ENCODE measurements around the gene OR2AJ1. TPM values are rescaled to one million over a fixed set of nuclear protein-coding genes. Genes with fewer than 3 reads are reported as not detected.

The OR2AJ1 gene
- total RNA-seq, 1 experiment from 2014 or later, result not detected

- H3K4me1 ChIP-seq, result no peaks in the 10 kb centered on the region
- H3K4me3 Mint-ChIP-seq (ENCODE audit: unreplicated experiment), result no peak within 1 kb of the TSS
- H3K9me3 ChIP-seq, result no peaks in the 10 kb centered on the region
- no peaks in the 10 kb centered on the region for H3K4me1 Mint-ChIP-seq (ENCODE audit: low read depth, unreplicated experiment)
- ChIA-PET POLR2A (no interaction called here), CTCF (no interaction called here)
- intact Hi-C loops (cut with micrococcal nuclease; ENCODE audit: unreplicated experiment), result no loop called here
- no peaks in the 10 kb centered on the region for H3K36me3 ChIP-seq (ENCODE audit: control insufficient read depth, insufficient read depth, low read length)
- DNase-seq, result no peak
- H3K36me3 Mint-ChIP-seq (ENCODE audit: insufficient read depth, unreplicated experiment), result no peaks in the 10 kb centered on the region
- H3K9me3 Mint-ChIP-seq (ENCODE audit: unreplicated experiment), result no peaks in the 10 kb centered on the region
- H3K27me3 Mint-ChIP-seq (ENCODE audit: insufficient read depth, unreplicated experiment), result no peaks in the 10 kb centered on the region
- no peaks in the 10 kb centered on the region for H3K27me3 ChIP-seq (replicated peaks; ENCODE audit: control insufficient read depth, insufficient read depth, low read length)
- TF ChIP-seq CTCF (IDR thresholded peaks at IDR 0.05; ENCODE audit: insufficient read depth in 1 of 2, low read depth in 1 of 2, low read length in 1 of 2, severe bottlenecking in 1 of 2, unreplicated experiment in 1 of 2), result no peak
- H3K4me3 ChIP-seq (ENCODE audit: low read depth, low read length), result no peak within 1 kb of the TSS
- no TSS peak for BruUV-seq (replicated peaks)
- no peak within 1 kb of the TSS for H3K27ac Mint-ChIP-seq (ENCODE audit: unreplicated experiment)
Observed at GRCh38 chr1:247895163-247895637, 29.5 kb upstream of the OR2AJ1 start, which contains the start of gene OR2W3. Gene OR2W3, plus strand, starts transcription at chr1:247895587. Its CDS starts 0 bp downstream, at chr1:247895587.

- DNase-seq, result no peak
- no TSS peak for BruUV-seq (replicated peaks)
- Histone ChIP-seq H3K9me3 (no peaks in the 10 kb centered on the region), H3K4me3 (ENCODE audit: low read depth, low read length) (no peak overlapping the region), H3K27me3 (replicated peaks; ENCODE audit: control insufficient read depth, insufficient read depth, low read length) (no peaks in the 10 kb centered on the region), H3K36me3 (ENCODE audit: control insufficient read depth, insufficient read depth, low read length) (no peaks in the 10 kb centered on the region), H3K4me1 (no peaks in the 10 kb centered on the region)
- Mint-ChIP-seq H3K27ac (ENCODE audit: unreplicated experiment) (no peak overlapping the region), H3K9me3 (ENCODE audit: unreplicated experiment) (no peaks in the 10 kb centered on the region), H3K4me1 (ENCODE audit: low read depth, unreplicated experiment) (no peaks in the 10 kb centered on the region), H3K36me3 (ENCODE audit: insufficient read depth, unreplicated experiment) (no peaks in the 10 kb centered on the region), H3K4me3 (ENCODE audit: unreplicated experiment) (no peak overlapping the region), H3K27me3 (ENCODE audit: insufficient read depth, unreplicated experiment) (no peaks in the 10 kb centered on the region)
- intact Hi-C loops (cut with micrococcal nuclease; ENCODE audit: unreplicated experiment), result no loop called here
- CTCF ChIA-PET, result no interaction called here
- POLR2A ChIA-PET, result no interaction called here
- TF ChIP-seq CTCF (IDR thresholded peaks at IDR 0.05; ENCODE audit: insufficient read depth in 1 of 2, low read depth in 1 of 2, low read length in 1 of 2, severe bottlenecking in 1 of 2, unreplicated experiment in 1 of 2), result no peak
Observed at GRCh38 chr1:247895976-247896375, 28.7 kb upstream of the OR2AJ1 start.

GRCh38 chr1:247904122-247904521 lies 20.6 kb upstream of the OR2AJ1 start:
- TF ChIP-seq CTCF (IDR thresholded peaks at IDR 0.05; ENCODE audit: insufficient read depth in 1 of 2, low read depth in 1 of 2, low read length in 1 of 2, severe bottlenecking in 1 of 2, unreplicated experiment in 1 of 2), result no peak
- BruUV-seq (replicated peaks), result no TSS peak
- Mint-ChIP-seq H3K4me1 (ENCODE audit: low read depth, unreplicated experiment) (no peaks in the 10 kb centered on the region), H3K9me3 (ENCODE audit: unreplicated experiment) (peaks cover 25% of the 10 kb centered on the region), H3K4me3 (ENCODE audit: unreplicated experiment) (no peak overlapping the region), H3K27ac (ENCODE audit: unreplicated experiment) (no peak overlapping the region), H3K27me3 (ENCODE audit: insufficient read depth, unreplicated experiment) (no peaks in the 10 kb centered on the region), H3K36me3 (ENCODE audit: insufficient read depth, unreplicated experiment) (no peaks in the 10 kb centered on the region)
- intact Hi-C loops (cut with micrococcal nuclease; ENCODE audit: unreplicated experiment), result no loop called here
- ChIA-PET POLR2A (no interaction called here), CTCF (no interaction called here)
- Histone ChIP-seq H3K9me3 (no peaks in the 10 kb centered on the region), H3K36me3 (ENCODE audit: control insufficient read depth, insufficient read depth, low read length) (no peaks in the 10 kb centered on the region), H3K4me3 (ENCODE audit: low read depth, low read length) (no peak overlapping the region), H3K27me3 (replicated peaks; ENCODE audit: control insufficient read depth, insufficient read depth, low read length) (no peaks in the 10 kb centered on the region), H3K4me1 (no peaks in the 10 kb centered on the region)
- DNase-seq, result no peak
